Transverse colon (tissue), 4 donors: ENCODE data around the gene MEX3B. TPM values are rescaled to one million over a fixed set of nuclear protein-coding genes. Genes with fewer than 3 reads are reported as not detected.

Source experiments
- DNase-seq: peaks from one replicate; pipeline ENCODE4 v3.0.0-alpha.2; 2019
- H3K27ac ChIP-seq, 4 donors: fragments of 200-600 bp; sonication (generic); 2 replicates each; pipeline ENCODE4 v1.5.1; 2016 to 2018; ENCODE audit warnings: inconsistent platforms in 4 of 4
- H3K27me3 ChIP-seq: fragments of 200-600 bp; sonication (generic); 2 replicates; pipeline ENCODE4 v1.5.1; 2017; ENCODE audit warnings: inconsistent platforms
- H3K36me3 ChIP-seq, 4 donors: fragments of 200-600 bp; sonication (generic); 2 replicates each; pipeline ENCODE4 v1.5.1; 2017 to 2019; ENCODE audit warnings: inconsistent platforms in 4 of 4
- H3K4me1 ChIP-seq, 4 donors: fragments of 200-600 bp; sonication (generic); 2 replicates each; pipeline ENCODE4 v1.5.1; 2017 to 2020; ENCODE audit warnings: inconsistent platforms in 4 of 4
- H3K4me3 ChIP-seq, 4 donors: fragments of 200-600 bp; sonication (generic); 1 replicate in 1 of 4; 2 replicates in 3 of 4; pipeline versions ENCODE4 v1.5.1 to v1.6.1; 2017 to 2019; ENCODE audit warnings: inconsistent platforms in 4 of 4
- H3K9me3 ChIP-seq, 2 donors: fragments of 200-600 bp; sonication (generic); 2 replicates each; pipeline ENCODE4 v1.5.1; 2017 to 2019; ENCODE audit warnings: inconsistent platforms in 2 of 2
- EP300 ChIP-seq: sonication (generic); formaldehyde crosslinking; IDR thresholded peaks from one replicate; pipeline ENCODE4 v1.6.1; 2017; ENCODE audit warnings: antibody characterized with exemption, low read depth
- POLR2A ChIP-seq: fragments of 450-650 bp; IDR thresholded peaks from one replicate; pipeline ENCODE4 v1.6.1; 2016; ENCODE audit warnings: antibody characterized with exemption, mild to moderate bottlenecking, moderate library complexity
- POLR2AphosphoS5 ChIP-seq, 3 donors: sonication (generic); formaldehyde crosslinking; IDR thresholded peaks; one replicate each; pipeline ENCODE4 v1.6.1; 2016; ENCODE audit warnings: antibody characterized with exemption in 3 of 3
- WGBS, 2 donors: methylation state at CpG; one replicate each; pipeline ENCODE4 v1.1.5; 2018; ENCODE audit warnings: low coverage in 1 of 2; 5-methylcytosine and 5-hydroxymethylcytosine counted together
- in situ Hi-C, 4 donors: fragments of 200-750 bp; cut with MboI; loops; one replicate each; pipeline versions ENCODE4 v1.15.0 to v1.15.1; 2017; ENCODE audit warnings: low sequenced_read_pairs in 3 of 4, low pct_ligation_motif_present in 1 of 4, low pct_unique_long_range_greater_than_20kb in 1 of 4
- intact Hi-C: fragments of 100-400 bp; cut with DNase I; formaldehyde crosslinking; loops from one replicate; pipeline ENCODE4 v1.15.1; 2023; ENCODE audit warnings: low total_unique reads
- total RNA-seq, 4 donors: library from RNA; depleted of rRNA; stranded (reverse); fragments of >200 nt; gene quantifications; one replicate each; pipeline ENCODE4 v1.1.0, GENCODE V29; 2016
- TF ChIP-seq, protein P1 (sequence below), 5 experiments: fragments of 200-600 bp in 3 of 5; fragments of 450-650 bp in 2 of 5; sonication (generic) in 3 of 5; IDR thresholded peaks; 1 replicate in 2 of 5; 2 replicates in 3 of 5; pipeline ENCODE4 v1.5.1; 2016 to 2017; ENCODE audit warnings: antibody characterized with exemption in 5 of 5, inconsistent platforms in 3 of 5, mild to moderate bottlenecking in 2 of 5, moderate library complexity in 1 of 5

MEX3B gene
- total RNA-seq, 4 donors from 2014 or later, result 0.68 to 14.9 (median 1.7) TPM; not detected in 1

DNA sequence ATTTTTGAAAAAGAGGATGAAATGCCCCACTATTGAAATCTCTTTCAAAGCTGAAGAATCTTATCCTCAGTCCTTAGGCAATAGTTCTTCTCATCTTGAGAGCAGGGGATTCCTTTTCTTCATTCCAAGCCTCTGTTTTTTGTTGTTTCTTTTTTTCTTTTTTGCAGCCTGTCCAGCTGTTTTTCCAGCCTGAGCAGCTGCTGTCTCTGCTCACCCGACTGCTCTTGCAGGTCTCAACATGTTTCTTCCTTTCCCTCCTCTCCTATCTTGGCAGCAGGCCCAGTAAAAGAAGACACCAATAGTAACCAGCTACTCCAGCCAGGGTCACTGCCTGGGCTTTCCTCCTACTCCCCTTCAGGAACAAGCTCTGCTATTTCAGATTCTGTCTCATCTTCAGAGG lies 23.8 kb downstream of the MEX3B start:
- Histone ChIP-seq H3K36me3 (no peaks in the 10 kb centered on the region), H3K4me1 (no peaks in the 10 kb centered on the region), H3K27me3 (no peaks in the 10 kb centered on the region), H3K27ac (no peak overlapping the region), H3K4me3 (no peak overlapping the region), H3K9me3 (no peaks in the 10 kb centered on the region)
- in situ Hi-C loops (no loop called here), intact Hi-C loops (no loop called here)
- WGBS, 2 donors, result 0% methylated on average over 1 of the region's 1 CpG; no CpG with 5 or more reads in 1 of the 2 donors
- DNase-seq, result no peak
- TF ChIP-seq POLR2AphosphoS5 (IDR thresholded peaks at IDR 0.05), result no peak

DNA sequence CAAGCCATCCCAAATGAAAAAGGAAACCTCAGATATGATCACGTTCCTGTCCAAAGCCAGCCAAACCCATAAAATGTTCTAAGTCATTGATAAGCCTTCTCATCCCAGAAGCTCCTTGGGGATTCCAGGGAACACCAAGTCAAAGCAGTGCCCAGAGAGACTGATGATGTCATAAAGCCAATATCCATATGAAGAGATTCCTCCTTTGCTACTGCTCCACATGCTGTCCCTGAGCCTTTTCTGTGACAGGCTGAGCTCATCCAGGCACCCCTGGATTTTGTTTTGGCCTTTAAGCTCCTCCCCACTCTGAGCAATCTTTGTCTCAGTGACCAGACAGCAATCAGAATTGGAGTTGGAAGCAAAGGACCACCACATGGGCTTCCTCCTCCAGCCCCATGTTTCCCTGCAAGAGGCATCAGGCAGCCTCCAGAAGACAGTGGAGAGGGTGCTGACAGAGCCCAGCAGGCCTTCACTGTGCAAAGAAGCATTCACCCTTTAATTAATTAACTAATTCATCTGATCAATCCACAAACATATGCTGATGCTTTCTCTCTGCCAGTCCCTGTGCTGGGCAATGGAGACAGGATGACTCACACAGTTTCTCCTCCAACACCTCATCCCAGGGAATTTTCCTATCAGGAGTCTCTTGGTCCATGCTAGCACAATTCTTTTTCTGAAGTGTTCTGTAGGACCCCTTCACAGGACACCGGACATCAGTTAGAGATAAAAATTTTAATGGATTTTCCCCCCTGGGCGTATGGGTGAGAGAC lies 25.0 kb downstream of the MEX3B start:
- TF ChIP-seq, protein P1, sequence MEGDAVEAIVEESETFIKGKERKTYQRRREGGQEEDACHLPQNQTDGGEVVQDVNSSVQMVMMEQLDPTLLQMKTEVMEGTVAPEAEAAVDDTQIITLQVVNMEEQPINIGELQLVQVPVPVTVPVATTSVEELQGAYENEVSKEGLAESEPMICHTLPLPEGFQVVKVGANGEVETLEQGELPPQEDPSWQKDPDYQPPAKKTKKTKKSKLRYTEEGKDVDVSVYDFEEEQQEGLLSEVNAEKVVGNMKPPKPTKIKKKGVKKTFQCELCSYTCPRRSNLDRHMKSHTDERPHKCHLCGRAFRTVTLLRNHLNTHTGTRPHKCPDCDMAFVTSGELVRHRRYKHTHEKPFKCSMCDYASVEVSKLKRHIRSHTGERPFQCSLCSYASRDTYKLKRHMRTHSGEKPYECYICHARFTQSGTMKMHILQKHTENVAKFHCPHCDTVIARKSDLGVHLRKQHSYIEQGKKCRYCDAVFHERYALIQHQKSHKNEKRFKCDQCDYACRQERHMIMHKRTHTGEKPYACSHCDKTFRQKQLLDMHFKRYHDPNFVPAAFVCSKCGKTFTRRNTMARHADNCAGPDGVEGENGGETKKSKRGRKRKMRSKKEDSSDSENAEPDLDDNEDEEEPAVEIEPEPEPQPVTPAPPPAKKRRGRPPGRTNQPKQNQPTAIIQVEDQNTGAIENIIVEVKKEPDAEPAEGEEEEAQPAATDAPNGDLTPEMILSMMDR (IDR thresholded peaks at IDR 0.05), result no peak
- TF ChIP-seq POLR2AphosphoS5 (IDR thresholded peaks at IDR 0.05) (no peak), POLR2A (no peak), EP300 (no peak)
- 84 to 86% methylated on average over 3 of the region's 3 CpGs for WGBS, 2 donors
- Histone ChIP-seq H3K4me1 (no peaks in the 10 kb centered on the region), H3K27me3 (no peaks in the 10 kb centered on the region), H3K4me3 (no peak overlapping the region), H3K36me3 (no peaks in the 10 kb centered on the region), H3K27ac (no peak overlapping the region), H3K9me3 (no peaks in the 10 kb centered on the region)
- in situ Hi-C loops (no loop called here), intact Hi-C loops (no loop called here)
- no peak for DNase-seq

DNA sequence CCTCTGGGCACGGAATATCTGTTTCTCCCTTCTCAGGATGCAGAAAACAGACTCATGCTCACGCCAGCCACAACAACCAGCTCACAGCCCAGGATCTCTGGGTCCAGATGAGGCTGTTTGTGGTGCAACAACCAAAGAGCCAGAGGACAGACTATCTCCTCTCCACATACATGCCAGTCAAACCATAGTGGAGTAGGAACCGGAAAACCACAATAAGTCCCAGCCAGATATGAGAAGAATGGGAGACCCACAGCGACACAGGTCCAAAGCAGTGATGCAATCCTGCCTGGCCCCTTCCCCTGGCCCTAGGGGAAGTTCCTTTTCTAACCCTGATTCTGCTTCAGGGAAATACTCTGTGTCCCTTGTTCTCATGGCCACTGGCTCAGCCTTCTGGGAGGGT lies 27.6 kb downstream of the MEX3B start:
- H3K9me3 ChIP-seq, result no peaks in the 10 kb centered on the region
- 76% methylated on average over 4 of the region's 4 CpGs; no CpG with 5 or more reads in 1 of the 2 donors for WGBS, 2 donors
- intact Hi-C loops, result no loop called here
- TF ChIP-seq POLR2AphosphoS5 (IDR thresholded peaks at IDR 0.05), result no peak
- TF ChIP-seq, protein P1 (IDR thresholded peaks at IDR 0.05), result no peak
- no peak for DNase-seq
- no peak overlapping the region for H3K4me3 ChIP-seq
- H3K27me3 ChIP-seq, result no peaks in the 10 kb centered on the region
- no peak overlapping the region for H3K27ac ChIP-seq
- H3K36me3 ChIP-seq, result no peaks in the 10 kb centered on the region
- in situ Hi-C loops, result no loop called here
- no peaks in the 10 kb centered on the region for H3K4me1 ChIP-seq

DNA sequence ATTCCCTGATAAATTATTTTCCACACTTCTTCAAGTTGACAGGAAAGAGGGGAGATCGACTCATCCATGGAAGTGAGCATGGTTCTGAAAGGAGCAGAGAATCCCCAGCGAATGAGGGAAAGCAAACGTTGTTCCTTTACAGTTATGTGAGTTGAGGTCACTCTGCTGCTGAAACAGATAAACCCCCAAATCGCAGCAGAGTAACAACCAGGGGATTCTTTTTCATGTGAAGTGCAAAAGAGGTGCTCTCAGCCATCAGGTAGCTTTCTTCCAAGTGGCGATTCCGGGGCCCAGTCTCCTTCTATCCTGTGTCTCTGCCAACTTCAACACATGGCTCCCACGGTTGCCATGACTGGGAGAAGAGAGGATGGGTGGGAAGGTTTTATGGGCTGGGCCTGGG lies 28.2 kb downstream of the MEX3B start:
- no peak overlapping the region for H3K27ac ChIP-seq

More for the DNA sequence above, 28.2 kb downstream of the MEX3B start:
- Histone ChIP-seq H3K4me3 (no peak overlapping the region), H3K36me3 (no peaks in the 10 kb centered on the region), H3K27me3 (no peaks in the 10 kb centered on the region), H3K4me1 (no peaks in the 10 kb centered on the region), H3K9me3 (no peaks in the 10 kb centered on the region)
- WGBS, 2 donors, result 59 to 75% methylated on average over 6 to 7 of the region's 7 CpGs
- DNase-seq, result no peak
- no peak for TF ChIP-seq POLR2A
- TF ChIP-seq EP300, result no peak
- TF ChIP-seq, protein P1 (IDR thresholded peaks at IDR 0.05), result no peak
- no peak for TF ChIP-seq POLR2AphosphoS5 (IDR thresholded peaks at IDR 0.05)
- intact Hi-C loops, result no loop called here
- in situ Hi-C loops, result no loop called here
